Brain pericyte (primary cell): ENCODE data around the gene GANAB.
"Not testable (repeated sequence)": the region's sequence is repeated elsewhere in the genome, so short reads cannot be mapped to it uniquely, and the experiment has no call there.

Experiments
- DNase-seq: peaks from one replicate; pipeline ENCODE4 v3.0.0-alpha.2; 2012; ENCODE audit warnings: low read depth, low spot score

GANAB gene

DNA sequence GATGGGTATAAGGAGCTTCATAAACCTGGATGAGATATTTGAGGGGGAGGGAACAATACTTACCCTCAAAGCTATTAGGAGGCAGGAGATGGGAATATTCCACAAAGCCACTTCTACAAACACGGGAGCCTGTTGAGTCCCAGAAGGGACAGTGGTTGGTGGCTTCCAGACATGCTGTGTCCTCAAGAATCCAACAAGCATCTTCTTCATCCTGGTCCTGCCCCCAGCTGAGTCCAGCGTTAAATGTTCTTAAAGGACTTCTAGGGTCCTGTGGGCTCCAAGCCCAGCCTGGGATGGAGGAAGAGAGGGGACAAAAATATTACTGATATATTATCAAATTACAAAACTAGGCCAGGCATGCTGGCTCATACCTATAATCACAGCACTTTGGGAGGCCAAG is 21.0 kb upstream of the GANAB start:
- DNase-seq = no peak

DNA sequence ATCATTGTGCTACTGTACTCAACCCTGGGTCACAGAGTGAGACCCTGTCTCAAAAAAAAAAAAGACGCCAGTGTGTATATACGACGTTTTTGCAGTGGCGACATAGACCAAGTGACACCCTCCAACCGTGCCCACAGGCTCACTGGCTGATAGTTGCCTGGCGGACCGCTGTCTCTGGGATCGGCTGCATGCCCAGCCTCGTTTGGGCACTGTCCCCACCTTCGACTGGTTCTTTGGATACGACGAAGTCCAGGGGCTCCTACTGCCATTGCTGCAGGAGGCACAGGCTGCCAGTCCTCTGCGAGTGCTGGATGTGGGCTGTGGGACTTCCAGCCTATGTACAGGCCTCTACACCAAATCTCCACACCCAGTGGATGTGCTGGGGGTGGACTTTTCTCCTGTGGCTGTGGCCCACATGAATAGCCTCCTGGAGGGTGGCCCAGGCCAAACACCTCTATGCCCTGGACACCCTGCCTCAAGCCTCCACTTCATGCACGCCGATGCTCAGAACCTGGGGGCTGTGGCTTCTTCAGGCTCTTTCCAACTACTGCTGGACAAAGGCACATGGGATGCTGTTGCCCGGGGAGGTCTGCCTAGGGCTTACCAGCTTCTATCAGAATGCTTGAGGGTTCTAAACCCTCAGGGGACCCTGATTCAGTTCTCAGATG is 20.0 kb upstream of the GANAB start:
- no peak for DNase-seq

DNA sequence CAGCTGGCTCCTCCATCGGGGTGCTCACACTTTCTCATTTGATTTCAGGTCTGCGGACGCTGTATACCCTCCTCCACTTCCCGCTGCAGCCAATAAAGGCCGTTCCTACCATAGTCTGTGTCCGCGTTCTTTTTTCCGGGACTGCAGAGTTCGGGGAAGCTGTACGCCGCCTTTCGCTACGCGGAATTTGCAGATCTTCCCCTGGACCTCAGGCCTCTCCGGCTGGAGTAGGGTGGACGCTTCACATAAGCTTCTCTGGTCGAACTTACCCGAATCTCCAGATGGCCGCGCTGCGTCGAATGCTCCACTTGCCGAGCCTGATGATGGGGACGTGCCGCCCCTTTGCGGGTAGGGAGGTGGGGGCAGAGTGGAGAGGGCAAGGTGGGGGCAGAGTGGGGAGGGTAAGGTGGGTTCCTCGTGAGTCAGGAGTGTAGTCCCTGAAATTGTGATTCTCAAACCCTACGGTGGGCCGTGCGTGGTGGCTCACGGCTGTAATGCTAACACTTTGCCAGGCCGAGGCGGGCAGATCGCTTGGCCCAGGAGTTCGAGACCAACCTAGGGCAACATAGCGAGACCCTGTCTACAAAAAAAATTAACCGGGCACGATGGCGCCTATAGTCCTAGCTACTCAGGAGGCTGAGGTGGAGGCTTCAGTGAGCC is 19.3 kb upstream of the GANAB start:
- no peak for DNase-seq

DNA sequence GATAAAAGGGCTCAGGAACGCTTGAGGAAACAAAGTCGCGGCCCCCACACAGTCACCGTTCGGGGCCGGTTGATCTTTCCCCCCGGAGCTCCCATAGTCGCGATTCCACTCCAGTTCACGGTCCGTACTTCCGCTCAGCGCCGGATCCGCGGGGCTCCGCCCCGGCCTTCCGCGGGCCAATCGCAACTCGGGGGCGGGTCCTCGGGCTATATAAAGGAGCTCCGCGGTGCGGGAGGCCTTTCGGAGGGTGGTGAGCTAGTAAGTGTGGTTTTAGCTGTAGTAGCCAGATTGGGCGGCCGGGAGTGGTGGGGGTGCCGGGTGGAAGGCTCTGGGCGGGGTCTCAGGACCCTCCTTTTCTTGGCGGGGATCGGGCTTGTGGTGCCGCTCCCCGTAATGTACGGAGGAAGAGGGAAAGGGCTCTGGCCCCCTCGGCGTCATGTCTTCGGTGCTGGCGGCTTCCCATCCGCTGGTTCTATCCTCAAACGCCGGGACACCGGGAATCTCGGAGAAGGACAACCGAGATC is 18.7 kb upstream of the GANAB start, which contains the start of the genes C11orf98 and CSKMT:
C11orf98 (minus strand) TSS at position 136 of the 524 bp plus-strand sequence; CDS start at position 95, 41 bp downstream.
CSKMT (plus strand) TSS at position 238 of the 524 bp plus-strand sequence. CDS start 568 bp downstream, outside the sequence.
- peak; percentile 75 for DNase-seq

DNA sequence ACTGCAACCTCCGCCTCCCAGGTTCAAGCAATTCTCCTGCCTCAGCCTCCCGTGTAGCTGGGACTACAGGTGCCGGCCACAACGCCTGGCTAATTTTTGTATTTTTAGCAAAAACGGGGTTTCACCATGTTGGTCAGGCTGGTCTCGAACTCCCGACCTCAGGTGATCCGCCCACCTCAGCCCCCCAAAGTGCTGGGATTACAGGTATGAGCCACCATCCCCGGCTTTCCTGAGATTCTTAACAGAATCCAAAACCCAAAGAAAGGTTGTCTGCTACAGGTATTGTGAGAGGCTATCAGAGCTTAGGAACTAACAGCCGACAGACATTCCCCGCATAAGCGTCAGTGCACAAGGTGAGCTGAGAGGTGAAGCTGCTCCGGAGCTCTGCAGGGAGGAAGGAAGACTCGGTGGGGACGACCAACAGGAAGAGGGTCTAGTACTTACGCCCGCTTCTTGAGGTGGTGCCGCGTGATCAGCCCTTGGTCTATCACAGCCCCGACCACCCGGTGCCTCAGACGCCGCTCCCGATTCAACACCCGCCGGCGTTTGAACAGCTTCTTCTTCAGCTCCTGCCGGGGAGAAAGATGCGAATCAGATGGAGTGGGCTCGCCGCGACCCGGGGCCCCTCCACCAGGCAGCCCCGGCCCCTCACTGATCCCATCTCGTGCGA is 18.1 kb upstream of the GANAB start:
- DNase-seq = no peak

DNA sequence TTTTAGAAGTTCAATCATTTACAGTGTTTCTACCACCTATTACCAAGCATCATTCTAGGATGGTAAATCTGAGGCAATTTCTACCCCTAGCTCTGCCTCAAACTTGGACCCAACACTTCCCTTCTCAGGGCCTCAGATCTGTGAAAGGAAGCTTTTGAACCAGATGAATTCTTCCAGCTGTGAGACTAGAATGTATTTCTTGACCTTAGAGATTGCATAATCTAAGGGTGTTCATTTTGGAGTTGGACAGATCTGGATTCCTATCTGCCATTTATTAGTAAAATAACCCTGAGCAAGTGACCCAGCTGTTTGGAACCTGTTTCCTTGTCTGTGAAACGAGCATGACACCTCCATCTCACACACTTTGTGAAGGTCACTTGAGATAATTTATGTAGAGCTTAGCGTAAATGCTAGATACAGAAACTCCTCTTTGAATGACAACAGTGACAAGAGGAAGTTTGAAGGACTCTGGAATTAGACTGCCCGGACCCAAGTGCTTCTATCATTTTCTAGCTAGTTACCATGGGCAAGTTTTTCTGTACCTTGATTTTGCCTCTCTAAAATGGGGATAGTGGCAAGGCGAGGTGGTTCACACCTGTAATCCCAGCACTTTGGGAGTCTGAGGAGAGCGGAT is 10.5 kb upstream of the GANAB start:
- DNase-seq = no peak

DNA sequence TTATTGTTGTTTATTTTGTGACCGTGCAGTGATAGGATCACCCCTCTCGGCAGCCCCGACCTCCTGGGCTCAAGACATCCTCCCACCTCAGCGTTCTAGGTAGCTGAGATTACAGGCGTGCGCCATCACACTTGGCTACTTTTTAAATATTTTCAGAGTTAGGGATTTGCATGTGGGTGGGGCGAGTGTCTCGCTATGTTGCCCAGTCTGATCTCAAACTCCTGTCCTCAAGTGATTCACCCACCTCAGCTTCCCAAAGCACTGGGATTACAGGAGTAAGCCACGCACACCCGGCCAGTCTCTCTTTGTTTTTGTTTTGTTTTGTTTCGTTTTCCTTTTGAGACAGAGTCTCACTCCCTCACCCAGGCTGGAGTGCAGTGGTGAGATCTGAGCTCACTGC is 7.9 kb upstream of the GANAB start:
- no peak for DNase-seq

DNA sequence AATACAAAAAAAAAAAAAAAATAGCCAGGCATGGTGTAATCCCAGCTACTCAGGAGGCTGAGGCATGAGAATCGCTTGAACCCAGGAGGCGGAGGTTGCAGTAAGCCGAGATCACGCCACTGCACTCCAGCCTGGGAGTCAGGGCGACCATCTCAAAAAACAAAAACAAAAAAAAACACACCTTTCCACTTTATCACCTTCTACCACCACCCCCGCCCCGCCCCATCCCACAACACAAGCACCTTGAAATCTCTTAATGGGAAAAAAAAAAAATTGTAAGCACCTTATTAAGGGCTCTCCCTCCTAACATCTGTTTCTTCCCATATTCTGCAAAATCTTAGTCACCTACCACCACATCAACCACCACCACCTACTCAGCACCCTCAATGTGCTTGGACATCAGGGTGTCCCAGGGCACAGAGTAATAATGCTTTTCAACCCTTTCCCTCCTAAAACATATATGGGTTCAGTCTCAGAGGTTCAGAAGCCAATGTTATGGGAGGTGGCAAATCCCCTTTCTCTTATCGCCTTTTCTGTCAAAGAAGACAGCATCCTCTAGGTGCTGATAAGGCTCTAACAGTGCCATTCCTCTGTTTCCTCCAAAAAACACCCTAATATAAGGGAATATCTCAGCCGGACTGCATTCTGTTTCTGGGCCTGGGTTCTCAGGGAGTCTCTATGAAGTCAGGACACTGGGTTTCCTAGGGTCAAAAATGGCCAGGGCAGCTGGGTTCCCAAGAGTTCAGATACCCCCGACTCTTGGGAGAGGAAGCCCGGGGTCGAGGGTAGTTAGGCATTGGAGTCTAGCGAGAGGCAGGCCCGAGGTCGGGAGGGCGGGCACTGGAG is 6.0 kb upstream of the GANAB start:
- no peak for DNase-seq

DNA sequence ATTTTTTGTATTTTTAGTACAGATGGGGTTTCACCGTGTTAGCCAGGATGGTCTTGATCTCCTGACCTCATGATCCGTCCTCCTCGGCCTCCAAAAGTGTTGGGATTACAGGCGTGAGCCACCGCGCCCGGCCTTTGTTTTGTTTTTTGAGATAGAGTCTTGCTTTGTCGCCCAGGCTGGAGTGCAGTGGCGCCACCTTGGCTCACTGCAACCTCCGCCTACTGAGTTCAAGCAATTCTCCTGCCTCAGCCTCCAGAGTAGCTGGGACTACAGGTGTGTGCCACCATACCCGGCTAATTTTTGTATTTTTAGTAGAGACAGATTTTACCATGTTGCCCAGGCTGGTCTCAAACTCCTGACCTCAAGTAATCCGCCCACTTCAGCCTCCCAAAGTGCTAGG is 3.9 kb upstream of the GANAB start:
- not testable (repeated sequence) for DNase-seq

DNA sequence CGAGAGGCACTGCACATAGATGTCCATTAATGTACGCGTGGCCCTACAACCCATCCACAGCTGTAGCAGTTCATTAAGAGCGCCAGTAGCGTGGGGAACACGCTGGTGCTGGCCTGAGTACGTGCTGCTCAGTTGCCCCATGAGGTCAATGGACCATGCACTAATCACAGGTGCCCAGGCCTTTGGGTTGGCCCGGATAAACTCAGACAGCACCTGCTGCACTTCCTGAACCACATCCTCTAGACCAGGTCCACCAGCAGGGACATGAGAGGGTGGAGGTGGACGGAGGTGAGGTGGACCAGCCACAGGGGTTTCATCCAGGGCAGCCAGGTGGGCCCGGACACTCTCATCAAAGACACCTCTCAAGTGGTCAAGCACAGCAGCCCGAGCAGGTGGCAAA is 3.1 kb upstream of the GANAB start:
- no peak for DNase-seq

DNA sequence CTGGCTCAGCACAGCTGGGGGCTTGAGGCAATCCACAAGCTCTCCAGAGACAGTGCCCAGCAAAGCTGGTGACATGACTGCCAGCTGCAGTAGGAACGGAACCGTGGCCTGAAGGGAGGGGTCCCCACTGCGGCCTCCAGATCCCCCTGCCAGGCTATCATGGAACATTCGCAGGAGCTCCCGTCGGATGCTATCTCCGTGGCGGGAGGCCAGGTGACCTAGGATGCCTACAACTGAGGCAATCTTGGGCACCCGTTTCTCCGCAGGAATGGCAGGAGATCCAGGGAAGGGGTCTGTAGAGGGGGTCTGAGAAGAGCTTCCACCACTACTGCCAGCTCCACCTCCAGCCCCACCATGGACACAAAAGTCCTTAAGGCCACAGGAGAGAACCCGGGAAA is 2.6 kb upstream of the GANAB start:
- DNase-seq = no peak

DNA sequence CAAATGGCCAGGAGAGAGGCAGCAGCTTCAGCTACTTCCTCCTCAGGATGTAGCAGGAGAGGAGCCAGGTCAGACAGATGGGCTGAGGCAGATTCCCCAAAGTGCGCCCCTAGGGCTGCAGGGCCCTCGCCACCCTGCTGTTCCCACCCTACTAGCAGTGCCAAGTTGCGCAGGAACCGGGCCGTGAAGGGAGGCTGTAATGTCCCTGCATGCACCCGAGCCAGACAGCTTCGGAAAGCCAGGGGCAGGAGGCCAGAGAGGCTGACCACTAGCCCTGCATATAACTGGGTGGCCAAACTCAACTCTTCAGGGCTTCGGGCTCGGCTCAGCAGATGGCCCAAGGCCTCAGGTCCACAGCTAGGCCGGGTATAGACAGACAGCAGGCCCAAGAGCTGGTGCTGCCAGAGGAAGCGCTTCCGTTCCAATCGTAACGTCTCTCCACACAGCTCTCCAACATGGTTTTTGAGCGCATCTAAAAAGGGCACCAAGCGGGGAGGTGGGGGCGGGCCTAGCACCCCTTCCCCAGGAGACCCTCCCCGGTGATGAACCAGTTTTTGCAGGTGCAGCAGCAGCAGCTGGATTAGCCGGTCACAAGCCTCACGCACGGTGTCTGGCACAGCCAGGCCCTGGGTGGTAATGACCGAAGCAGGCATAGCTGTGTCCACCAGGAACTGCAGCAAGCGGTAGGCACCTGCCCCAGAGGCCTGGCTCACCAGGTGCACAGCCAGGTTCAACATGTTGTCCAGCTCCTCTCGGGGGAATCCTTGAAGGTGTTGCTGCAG is 2.0 kb upstream of the GANAB start:
- DNase-seq = no peak

DNA sequence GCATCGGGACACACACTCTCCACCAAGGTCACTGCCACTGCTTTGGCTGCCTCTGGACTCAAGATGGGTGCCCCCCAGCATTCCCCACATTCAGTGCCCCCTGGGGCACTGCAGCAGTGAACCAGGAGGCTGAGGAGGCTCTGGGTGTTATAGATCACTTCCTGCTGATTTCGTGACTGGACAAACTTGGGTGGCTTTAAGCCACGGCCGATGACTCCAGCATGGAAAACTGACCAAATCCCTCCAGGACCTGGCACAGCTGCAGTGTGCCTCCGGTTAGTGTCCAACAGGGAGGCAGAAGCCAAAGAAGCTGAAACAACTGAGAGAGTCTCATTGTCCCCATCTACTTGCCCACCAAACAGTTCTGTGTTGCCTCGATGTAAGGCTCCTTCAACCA is 1.2 kb upstream of the GANAB start:
- no peak for DNase-seq

DNA sequence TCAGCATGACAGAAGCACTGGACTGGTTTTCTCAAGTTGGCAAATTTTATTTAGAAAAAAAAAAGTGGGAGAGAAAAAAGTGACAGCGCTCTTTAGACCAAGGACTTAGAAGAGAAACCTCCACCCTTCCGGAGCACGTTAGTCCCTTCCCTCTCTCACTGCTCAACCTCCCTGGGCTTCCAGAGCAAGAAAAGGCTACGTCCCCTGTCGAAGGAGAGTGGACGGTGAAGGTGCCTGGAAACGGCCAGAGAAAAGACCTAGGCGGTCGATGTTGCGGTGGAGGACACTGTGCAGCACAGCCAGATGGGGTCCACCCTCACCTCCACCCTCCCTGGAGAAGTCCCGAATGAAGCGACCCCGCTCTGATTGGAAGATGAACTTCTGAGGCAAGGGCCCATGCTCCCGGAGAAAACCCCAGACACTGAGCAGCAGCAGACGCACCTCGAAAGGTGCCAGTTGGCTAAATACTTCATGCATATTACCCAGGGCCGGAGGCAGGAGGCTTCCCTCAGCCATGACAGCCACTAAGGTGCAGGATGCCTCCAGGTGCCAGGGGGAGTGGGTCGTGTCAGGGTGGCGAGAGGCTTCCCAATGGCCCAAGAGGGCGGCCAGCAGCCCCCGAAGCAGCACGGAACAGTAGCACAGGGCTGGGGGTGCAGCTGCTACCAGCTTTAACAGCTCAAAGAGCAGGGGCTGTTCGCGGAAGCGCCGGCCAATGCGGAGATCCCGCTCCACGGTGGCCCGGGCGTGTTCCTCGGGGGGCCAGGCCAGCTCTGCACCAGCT is 604 bp upstream of the GANAB start:
- DNase-seq = no peak

DNA sequence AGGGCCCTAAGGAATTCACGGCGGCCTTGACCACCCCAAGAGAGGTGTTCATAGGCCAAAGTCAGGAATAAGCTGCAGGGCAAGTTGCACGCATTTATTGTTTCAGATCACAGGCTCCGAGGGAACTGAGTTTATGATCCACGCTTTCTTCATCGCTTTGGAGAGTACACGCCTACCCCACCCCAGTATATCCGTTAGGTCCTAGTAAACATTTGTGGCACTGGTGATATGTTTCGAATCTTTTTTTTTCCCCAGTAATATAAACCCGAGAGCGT is 805 bp downstream of the GANAB start:
- no peak for DNase-seq

DNA sequence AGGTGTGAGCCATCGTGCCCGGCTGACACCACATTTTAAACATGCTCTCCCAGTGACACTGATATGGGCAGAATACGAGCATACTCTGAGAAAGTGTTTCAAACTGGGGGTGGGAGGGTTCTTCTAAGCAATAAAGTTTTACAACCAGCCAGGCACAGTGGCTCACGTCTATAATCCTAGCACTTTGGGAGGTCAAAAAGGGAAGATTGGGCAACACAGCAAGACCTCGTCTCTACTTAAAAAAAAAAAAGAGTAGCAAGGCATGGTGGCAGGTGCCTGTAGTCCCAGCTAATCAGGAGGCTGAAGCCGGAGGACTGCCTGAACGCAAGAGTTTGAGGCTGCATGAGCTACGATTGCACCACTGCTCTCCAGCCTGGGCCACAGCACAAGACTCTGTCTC is 2.2 kb downstream of the GANAB start:
- DNase-seq = no peak

DNA sequence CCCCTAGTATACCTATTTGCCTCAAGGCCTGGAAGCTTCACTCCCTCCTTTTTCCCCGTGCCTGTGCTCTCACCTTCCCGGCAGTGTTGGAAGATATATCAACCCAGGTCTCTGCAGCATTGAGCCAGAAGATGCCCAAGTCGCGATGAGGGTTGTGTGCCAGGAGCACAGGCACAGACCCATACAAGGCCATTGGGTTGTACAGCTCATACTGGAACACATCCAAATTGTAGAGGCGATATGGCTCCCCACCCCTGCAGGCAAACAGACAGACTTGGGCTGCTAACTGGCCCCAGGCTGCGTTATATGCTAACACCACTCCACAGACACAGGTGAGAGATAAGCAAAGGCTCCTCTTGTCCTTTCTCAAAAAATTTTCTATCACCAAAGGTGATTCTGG is 13.9 kb downstream of the GANAB start:
- no peak for DNase-seq

DNA sequence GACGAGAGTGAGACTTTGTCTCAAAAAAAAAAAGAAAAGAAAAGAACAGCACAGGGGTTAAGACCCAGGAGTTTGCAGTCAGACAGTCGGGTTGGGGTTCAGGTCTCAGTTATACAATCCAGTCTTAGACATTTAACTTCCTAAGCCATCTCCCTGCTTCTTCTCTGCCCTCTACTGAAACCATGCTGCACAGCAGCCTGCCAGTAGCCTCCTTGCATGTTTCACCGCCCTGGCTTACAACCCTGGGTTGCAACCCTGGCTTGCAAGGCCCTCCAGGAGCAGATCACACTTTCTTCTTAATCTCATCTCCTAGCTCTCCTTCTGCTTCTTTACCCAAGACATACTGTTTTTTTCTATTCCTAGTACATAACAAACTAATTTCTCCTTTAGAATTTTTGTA is 18.7 kb downstream of the GANAB start:
- no peak for DNase-seq

DNA sequence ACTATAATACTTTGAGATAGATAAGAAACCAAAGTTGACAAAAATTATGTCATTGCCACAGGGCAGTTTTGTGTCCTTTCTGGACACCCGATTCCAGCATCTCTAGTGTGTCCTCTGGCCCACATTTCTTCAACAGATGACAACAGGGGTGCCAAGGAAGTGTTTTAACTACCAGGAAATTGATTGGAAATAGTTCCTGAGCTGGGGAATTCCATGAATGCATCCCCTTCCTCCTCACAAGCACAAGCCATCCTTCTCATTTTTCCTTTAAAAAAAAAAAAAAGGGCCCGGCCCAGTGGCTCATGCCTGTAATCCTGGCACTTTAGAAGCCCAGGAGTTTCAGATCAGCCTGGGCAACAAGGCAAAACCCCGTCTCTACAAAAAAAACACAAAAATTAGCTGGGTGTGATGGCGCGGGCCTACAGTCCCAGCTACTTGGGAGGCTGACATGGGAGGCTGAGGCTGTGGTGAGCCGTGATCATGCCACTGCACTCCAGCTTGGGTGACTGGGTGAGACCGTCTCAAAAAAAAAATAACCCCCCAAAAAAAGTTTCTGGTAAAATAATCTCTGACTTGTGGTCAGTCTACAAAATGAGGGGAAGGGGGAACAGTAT is 23.8 kb downstream of the GANAB start:
- DNase-seq = no peak
